ENCODE results near the gene KDM4B.

KDM4B gene

DNA sequence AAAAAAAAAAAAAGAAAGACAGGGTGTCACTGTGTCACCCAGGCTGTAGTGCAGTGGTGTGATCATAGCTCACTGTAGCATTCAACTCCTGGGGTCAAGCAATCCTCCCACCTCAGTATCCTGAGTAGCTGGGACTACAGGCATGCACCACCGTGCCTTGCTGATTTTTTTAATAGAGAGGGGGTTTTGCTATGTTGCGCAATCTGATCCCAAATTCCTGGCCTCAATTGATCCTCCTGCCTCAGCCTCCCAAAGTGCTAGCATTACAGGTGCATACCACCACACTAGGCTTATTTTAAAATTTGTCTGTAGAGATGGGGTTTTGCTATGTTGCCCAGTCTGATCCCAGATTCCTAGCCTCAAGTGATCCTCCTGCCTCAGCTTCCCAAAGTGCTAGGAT lies 212.4 kb downstream of the KDM4B start:
- no peak for DNase-seq
- TF ChIP-seq EZH2 (IDR thresholded peaks at IDR 0.05; ENCODE audit: borderline replicate concordance, low read depth, low read length, severe bottlenecking) = no peak
- TF ChIP-seq, protein P1, sequence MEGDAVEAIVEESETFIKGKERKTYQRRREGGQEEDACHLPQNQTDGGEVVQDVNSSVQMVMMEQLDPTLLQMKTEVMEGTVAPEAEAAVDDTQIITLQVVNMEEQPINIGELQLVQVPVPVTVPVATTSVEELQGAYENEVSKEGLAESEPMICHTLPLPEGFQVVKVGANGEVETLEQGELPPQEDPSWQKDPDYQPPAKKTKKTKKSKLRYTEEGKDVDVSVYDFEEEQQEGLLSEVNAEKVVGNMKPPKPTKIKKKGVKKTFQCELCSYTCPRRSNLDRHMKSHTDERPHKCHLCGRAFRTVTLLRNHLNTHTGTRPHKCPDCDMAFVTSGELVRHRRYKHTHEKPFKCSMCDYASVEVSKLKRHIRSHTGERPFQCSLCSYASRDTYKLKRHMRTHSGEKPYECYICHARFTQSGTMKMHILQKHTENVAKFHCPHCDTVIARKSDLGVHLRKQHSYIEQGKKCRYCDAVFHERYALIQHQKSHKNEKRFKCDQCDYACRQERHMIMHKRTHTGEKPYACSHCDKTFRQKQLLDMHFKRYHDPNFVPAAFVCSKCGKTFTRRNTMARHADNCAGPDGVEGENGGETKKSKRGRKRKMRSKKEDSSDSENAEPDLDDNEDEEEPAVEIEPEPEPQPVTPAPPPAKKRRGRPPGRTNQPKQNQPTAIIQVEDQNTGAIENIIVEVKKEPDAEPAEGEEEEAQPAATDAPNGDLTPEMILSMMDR (IDR thresholded peaks at IDR 0.05; ENCODE audit: borderline replicate concordance, extremely low read depth, low read length, poor library complexity, severe bottlenecking) = no peak
- Histone ChIP-seq H4K20me1 (ENCODE audit: insufficient read depth, low read length) (no peaks in the 10 kb centered on the region), H3K27me3 (ENCODE audit: insufficient read depth, low read length, poor library complexity) (no peaks in the 10 kb centered on the region), H3K9me3 (ENCODE audit: insufficient read depth, low read length, severe bottlenecking) (no peaks in the 10 kb centered on the region), H3K36me3 (ENCODE audit: insufficient read depth, low read length) (no peaks in the 10 kb centered on the region), H3K27ac (ENCODE audit: low read length) (no peak overlapping the region), H2AFZ (ENCODE audit: low read depth, low read length) (no peak overlapping the region), H3K4me2 (ENCODE audit: insufficient read depth, low read length) (no peak overlapping the region), H3K9ac (ENCODE audit: low read depth, low read length) (no peak overlapping the region), H3K4me1 (ENCODE audit: insufficient read depth, low read length) (no peaks in the 10 kb centered on the region), H3K79me2 (ENCODE audit: insufficient read depth, low read length) (no peaks in the 10 kb centered on the region), H3K4me3 (ENCODE audit: low read depth in 1 of 2, low read length in 2 of 2) (no peak overlapping the region)
- ATAC-seq (ENCODE audit: insufficient read depth, low read depth) = no peak

DNA sequence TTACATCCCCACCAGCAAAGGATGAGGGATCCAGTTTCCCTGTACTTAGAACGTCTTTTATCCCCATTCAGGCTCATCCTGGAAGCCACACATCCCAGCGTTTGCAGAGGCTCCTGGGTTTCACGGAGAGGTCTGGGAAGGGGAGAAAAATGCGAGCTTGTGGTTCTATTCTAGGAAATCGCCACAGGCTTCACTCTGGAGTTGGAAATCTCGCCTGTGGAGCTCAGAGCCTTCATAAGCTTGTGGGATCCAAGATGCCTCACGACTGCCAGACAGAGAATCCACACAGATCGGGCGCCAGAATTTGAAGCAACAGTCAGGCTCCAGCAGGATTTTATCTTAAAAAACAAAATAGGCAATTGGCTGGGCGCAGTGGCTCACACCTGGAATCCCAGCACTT lies 213.8 kb downstream of the KDM4B start:
- Histone ChIP-seq H2AFZ (ENCODE audit: low read depth, low read length) (no peak overlapping the region), H3K27me3 (ENCODE audit: insufficient read depth, low read length, poor library complexity) (no peaks in the 10 kb centered on the region), H3K4me2 (ENCODE audit: insufficient read depth, low read length) (no peak overlapping the region), H4K20me1 (ENCODE audit: insufficient read depth, low read length) (no peaks in the 10 kb centered on the region), H3K4me1 (ENCODE audit: insufficient read depth, low read length) (no peaks in the 10 kb centered on the region), H3K9ac (ENCODE audit: low read depth, low read length) (no peak overlapping the region), H3K79me2 (ENCODE audit: insufficient read depth, low read length) (no peaks in the 10 kb centered on the region), H3K27ac (ENCODE audit: low read length) (no peak overlapping the region), H3K4me3 (ENCODE audit: low read depth in 1 of 2, low read length in 2 of 2) (no peak overlapping the region), H3K36me3 (ENCODE audit: insufficient read depth, low read length) (no peaks in the 10 kb centered on the region), H3K9me3 (ENCODE audit: insufficient read depth, low read length, severe bottlenecking) (no peaks in the 10 kb centered on the region)
- TF ChIP-seq, protein P1 (IDR thresholded peaks at IDR 0.05; ENCODE audit: borderline replicate concordance, extremely low read depth, low read length, poor library complexity, severe bottlenecking) = no peak
- no peak for TF ChIP-seq EZH2 (IDR thresholded peaks at IDR 0.05; ENCODE audit: borderline replicate concordance, low read depth, low read length, severe bottlenecking)
- DNase-seq (no peak), ATAC-seq (ENCODE audit: insufficient read depth, low read depth) (no peak)

DNA sequence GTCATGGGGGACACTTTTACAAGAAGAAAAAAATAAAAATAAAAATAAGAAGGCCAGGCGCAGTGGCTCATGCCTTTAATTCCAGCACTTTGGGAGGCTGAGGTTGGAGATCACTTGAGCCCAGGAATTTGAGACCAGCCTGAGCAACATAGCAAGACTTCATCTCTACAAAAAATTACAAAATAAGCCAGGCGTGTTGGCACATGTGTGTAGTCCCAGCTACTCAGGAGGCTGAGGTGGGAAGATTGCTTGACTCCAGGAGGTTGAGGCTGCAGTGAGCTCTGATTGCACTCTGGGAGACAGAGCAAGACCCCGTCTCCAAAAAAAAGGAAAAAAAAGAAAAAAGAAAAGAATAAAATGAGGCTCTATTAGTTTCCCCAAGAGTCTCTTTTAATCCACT lies 214.7 kb downstream of the KDM4B start:
- H3K27ac ChIP-seq (ENCODE audit: low read length) = no peak overlapping the region
- H3K9me3 ChIP-seq (ENCODE audit: insufficient read depth, low read length, severe bottlenecking) = no peaks in the 10 kb centered on the region
- H4K20me1 ChIP-seq (ENCODE audit: insufficient read depth, low read length) = no peaks in the 10 kb centered on the region
- no peak overlapping the region for H2AFZ ChIP-seq (ENCODE audit: low read depth, low read length)
- no peak overlapping the region for H3K9ac ChIP-seq (ENCODE audit: low read depth, low read length)
- ATAC-seq (ENCODE audit: insufficient read depth, low read depth) (no peak), DNase-seq (no peak)
- no peak overlapping the region for H3K4me2 ChIP-seq (ENCODE audit: insufficient read depth, low read length)
- H3K4me1 ChIP-seq (ENCODE audit: insufficient read depth, low read length) = no peaks in the 10 kb centered on the region
- no peaks in the 10 kb centered on the region for H3K79me2 ChIP-seq (ENCODE audit: insufficient read depth, low read length)
- H3K36me3 ChIP-seq (ENCODE audit: insufficient read depth, low read length) = no peaks in the 10 kb centered on the region
- H3K4me3 ChIP-seq (ENCODE audit: low read depth in 1 of 2, low read length in 2 of 2) = no peak overlapping the region
- TF ChIP-seq EZH2 (IDR thresholded peaks at IDR 0.05; ENCODE audit: borderline replicate concordance, low read depth, low read length, severe bottlenecking) = no peak
- TF ChIP-seq, protein P1 (IDR thresholded peaks at IDR 0.05; ENCODE audit: borderline replicate concordance, extremely low read depth, low read length, poor library complexity, severe bottlenecking) = no peak
- H3K27me3 ChIP-seq (ENCODE audit: insufficient read depth, low read length, poor library complexity) = no peaks in the 10 kb centered on the region

DNA sequence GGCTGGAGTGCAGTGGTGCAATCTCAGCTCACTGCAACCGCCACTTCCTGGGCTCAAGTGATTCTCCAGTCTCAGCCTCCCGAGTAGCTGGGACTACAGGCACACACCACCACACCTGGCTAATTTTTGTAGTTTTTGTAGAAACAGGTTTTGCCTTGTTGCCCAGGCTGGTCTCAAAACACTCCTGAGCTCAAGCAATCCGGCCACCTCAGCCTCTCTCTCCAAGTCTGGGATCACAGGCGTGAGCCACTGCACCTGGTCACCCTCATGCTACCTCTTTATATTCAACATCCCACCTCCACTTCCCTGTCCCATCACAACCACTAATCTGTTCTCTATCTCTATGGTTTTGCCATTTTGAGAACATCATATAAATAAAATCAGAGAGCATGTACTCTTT lies 216.0 kb downstream of the KDM4B start:
- Histone ChIP-seq H3K27me3 (ENCODE audit: insufficient read depth, low read length, poor library complexity) (no peaks in the 10 kb centered on the region), H3K4me1 (ENCODE audit: insufficient read depth, low read length) (no peaks in the 10 kb centered on the region)

More for the DNA sequence above, 216.0 kb downstream of the KDM4B start:
- Histone ChIP-seq H3K27ac (ENCODE audit: low read length) (no peak overlapping the region), H3K4me2 (ENCODE audit: insufficient read depth, low read length) (no peak overlapping the region), H3K36me3 (ENCODE audit: insufficient read depth, low read length) (no peaks in the 10 kb centered on the region), H2AFZ (ENCODE audit: low read depth, low read length) (no peak overlapping the region), H3K79me2 (ENCODE audit: insufficient read depth, low read length) (no peaks in the 10 kb centered on the region), H3K4me3 (ENCODE audit: low read depth in 1 of 2, low read length in 2 of 2) (no peak overlapping the region), H3K9ac (ENCODE audit: low read depth, low read length) (no peak overlapping the region), H4K20me1 (ENCODE audit: insufficient read depth, low read length) (no peaks in the 10 kb centered on the region), H3K9me3 (ENCODE audit: insufficient read depth, low read length, severe bottlenecking) (no peaks in the 10 kb centered on the region)
- DNase-seq (no peak), ATAC-seq (ENCODE audit: insufficient read depth, low read depth) (no peak)
- no peak for TF ChIP-seq EZH2 (IDR thresholded peaks at IDR 0.05; ENCODE audit: borderline replicate concordance, low read depth, low read length, severe bottlenecking)
- TF ChIP-seq, protein P1 (IDR thresholded peaks at IDR 0.05; ENCODE audit: borderline replicate concordance, extremely low read depth, low read length, poor library complexity, severe bottlenecking) = no peak

All from DND-41 (cell line).